Pancreas (tissue), 10 donors: Measurements from ENCODE around the gene BIRC2. TPM values are rescaled to one million over a fixed set of nuclear protein-coding genes. Genes with fewer than 3 reads are reported as not detected.

ENCODE experiments used
- ATAC-seq, 4 donors: fragments of 200-7000 bp; cut with Tn5 transposase; one replicate each; pipeline versions ENCODE4 v1.8.0 to v1.9.1; 2020; ENCODE audit warnings: mild to moderate bottlenecking in 4 of 4, moderate library complexity in 4 of 4
- DNase-seq, 6 donors: peaks; one replicate each; pipeline ENCODE4 v3.0.0-alpha.2; 2020
- FAIRE-seq: peaks from 2 replicates; lab custom pipeline; 2012; peaks lifted over from hg19 to GRCh38; lab: Jason Lieb, UNC
- H3K27ac ChIP-seq, 4 donors: fragments of 200-600 bp; sonication (generic); 1 replicate in 3 of 4; 2 replicates in 1 of 4; pipeline versions ENCODE4 v1.5.0 to v1.8.0; 2020
- H3K27me3 ChIP-seq, 4 donors: fragments of 200-600 bp; one replicate each; pipeline ENCODE4 v1.8.0; 2021
- H3K36me3 ChIP-seq, 3 donors: fragments of 200-600 bp; sonication (generic) in 1 of 3; one replicate each; pipeline versions ENCODE4 v1.5.0 to v1.8.0; 2020 to 2021
- H3K4me1 ChIP-seq, 3 donors: fragments of 200-600 bp; one replicate each; pipeline ENCODE4 v1.8.0; 2021
- H3K4me3 ChIP-seq, 4 donors: fragments of 200-600 bp; sonication (generic) in 2 of 4; one replicate each; pipeline versions ENCODE4 v1.5.0 to v1.8.0; 2020 to 2021
- H3K9me3 ChIP-seq, 4 donors: fragments of 200-600 bp; one replicate each; pipeline ENCODE4 v1.8.0; 2021
- WGBS, 2 donors: extraction: QIAGEN DNeasy Blood & Tissue Kit; methylation state at CpG; one replicate each; pipeline ENCODE4 v1.1.7; 2013; 5-methylcytosine and 5-hydroxymethylcytosine counted together
- intact Hi-C, 3 donors: fragments of 100-400 bp; cut with DNase I; formaldehyde crosslinking; loops; one replicate each; pipeline versions ENCODE4 v1.11.1 to v1.14.2; 2022
- polyA plus RNA-seq, 2 donors: library from polyadenylated mRNA; stranded (reverse); fragments of 200-250 nt; gene quantifications; one replicate each; pipeline ENCODE4 v1.2.3, GENCODE V29; 2013
- total RNA-seq, 6 donors: library from RNA; stranded (reverse); fragmentation: NEBNext Ultra II Directional in 4 of 6; extraction: Animal tissue kit (Norgen Biotek cat#: 25700) in 4 of 6; gene quantifications; one replicate each; pipeline versions ENCODE4 v1.2.1 to v1.2.4, GENCODE V29; 2021 to 2023
- TF ChIP-seq, protein P1 (sequence below), 4 donors: fragments of 200-600 bp; sonication (generic) in 3 of 4; IDR thresholded peaks; one replicate each; pipeline versions ENCODE4 v1.5.0 to v1.8.0; 2021; ENCODE audit warnings: antibody characterized with exemption in 4 of 4
- donor health status: healthy with polysubstance abuse.
- donor health status: DM: no; HTN: no; CAD: no; lungs with moderate emphysema.
- donor health status: DM: no; HTN: no; CAD: no.
- donor health status: control.
- donor health status: control.
- donor health status: Bipolar disorder and iron deficiency.
- donor health status: DM: yes; HTN: yes; CAD: no.
- donor health status: DM: no; HTN: no; CAD: no.
- donor health status: DM: no; HTN: no; CAD: no.
- donor health status: DM: yes; HTN: yes; CAD: no.

The BIRC2 gene
- total and polyA plus RNA-seq, 8 donors, result 20.2 to 39.1 (median 23.4) TPM

DNA sequence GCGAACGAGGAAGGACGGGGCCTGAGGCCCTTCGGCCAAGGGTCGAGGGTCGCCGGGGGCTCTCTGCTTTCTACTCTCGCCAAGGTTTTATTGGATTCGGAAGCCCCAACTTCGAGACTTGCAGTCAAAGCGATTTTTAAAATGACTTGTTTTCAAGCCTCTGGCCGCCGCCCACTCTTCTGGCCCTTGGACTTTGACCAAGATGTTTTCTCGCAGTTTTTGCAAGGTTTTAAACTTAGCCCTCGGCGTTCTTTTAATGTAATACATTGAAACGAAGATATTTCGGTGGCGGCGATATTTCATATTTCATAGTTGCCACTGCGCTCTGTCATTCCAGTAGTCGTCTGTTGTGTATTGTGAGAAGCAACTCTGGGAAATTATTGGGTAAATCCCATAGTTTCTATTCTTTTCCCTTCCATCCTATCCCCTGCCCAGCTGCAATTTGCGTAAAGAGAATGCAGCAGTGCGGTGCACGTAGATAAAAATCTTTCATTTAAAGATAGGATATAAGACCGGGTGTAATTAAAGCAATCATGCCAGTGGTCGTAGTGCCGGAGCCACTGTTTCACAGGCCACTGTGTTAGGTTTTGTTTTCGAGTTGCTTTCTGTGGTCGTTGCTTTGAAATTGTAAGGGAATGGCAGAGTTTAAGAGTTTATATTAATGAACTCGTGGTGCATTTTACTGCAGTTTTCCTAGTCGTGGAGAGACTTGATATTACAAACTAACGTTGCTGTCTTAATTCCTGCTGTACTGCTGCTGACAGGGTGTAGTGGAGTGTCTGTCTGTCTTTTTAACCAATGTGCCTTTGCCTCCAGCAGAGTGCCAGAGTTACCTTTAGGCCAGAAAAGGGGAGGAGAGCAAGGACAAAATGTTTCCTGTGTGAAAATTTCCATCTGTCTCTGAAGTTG, 702 bp downstream of the BIRC2 start:
- TF ChIP-seq, protein P1, sequence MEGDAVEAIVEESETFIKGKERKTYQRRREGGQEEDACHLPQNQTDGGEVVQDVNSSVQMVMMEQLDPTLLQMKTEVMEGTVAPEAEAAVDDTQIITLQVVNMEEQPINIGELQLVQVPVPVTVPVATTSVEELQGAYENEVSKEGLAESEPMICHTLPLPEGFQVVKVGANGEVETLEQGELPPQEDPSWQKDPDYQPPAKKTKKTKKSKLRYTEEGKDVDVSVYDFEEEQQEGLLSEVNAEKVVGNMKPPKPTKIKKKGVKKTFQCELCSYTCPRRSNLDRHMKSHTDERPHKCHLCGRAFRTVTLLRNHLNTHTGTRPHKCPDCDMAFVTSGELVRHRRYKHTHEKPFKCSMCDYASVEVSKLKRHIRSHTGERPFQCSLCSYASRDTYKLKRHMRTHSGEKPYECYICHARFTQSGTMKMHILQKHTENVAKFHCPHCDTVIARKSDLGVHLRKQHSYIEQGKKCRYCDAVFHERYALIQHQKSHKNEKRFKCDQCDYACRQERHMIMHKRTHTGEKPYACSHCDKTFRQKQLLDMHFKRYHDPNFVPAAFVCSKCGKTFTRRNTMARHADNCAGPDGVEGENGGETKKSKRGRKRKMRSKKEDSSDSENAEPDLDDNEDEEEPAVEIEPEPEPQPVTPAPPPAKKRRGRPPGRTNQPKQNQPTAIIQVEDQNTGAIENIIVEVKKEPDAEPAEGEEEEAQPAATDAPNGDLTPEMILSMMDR (IDR thresholded peaks at IDR 0.05), result no peak
- H3K9me3 ChIP-seq, result no peaks in the 10 kb centered on the region
- WGBS, 2 donors, result 0% methylated on average over 33 of the region's 33 CpGs
- H3K27ac ChIP-seq, result peak overlapping the region; percentile 94 to 99 (median 96)
- no peaks in the 10 kb centered on the region for H3K27me3 ChIP-seq
- peaks cover 15 to 32% (median 21%) of the 10 kb centered on the region in 3 donors for H3K4me1 ChIP-seq
- intact Hi-C loops, result no loop called here
- DNase-seq (peak in 3 of 6 donors; percentile 22 to 41 (median 34)), ATAC-seq (peak; percentile 54 to 69 (median 59)), FAIRE-seq (no peak)
- peak overlapping the region; percentile 45 to 80 (median 70) for H3K4me3 ChIP-seq
- H3K36me3 ChIP-seq, result peaks cover 0 to 3% (median 0%) of the 10 kb centered on the region in 3 donors

DNA sequence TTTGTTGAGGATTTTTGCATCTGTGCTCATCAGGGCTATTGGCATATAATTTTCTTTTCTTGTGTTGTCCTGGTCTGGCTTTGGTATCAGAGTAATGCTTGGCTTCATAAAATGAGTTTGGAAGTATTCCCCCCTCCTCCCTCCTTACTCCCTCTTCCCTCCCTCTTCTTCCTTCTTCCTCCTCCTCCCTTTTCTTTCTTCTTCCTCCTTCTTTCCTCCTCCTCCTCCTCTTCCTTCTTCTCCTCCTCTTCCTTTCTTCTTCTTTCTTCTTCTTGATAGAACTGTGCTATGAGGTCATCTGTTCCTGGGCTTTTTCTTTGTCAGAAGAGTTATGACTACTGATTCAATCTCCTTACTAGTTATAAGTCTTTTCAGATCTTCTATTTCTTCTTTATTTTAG, 10.1 kb downstream of the BIRC2 start:
- H3K9me3 ChIP-seq, result no peaks in the 10 kb centered on the region
- peaks cover 0 to 8% (median 0%) of the 10 kb centered on the region in 3 donors for H3K4me1 ChIP-seq
- DNase-seq (no peak), ATAC-seq (no peak), FAIRE-seq (no peak)
- TF ChIP-seq, protein P1 (IDR thresholded peaks at IDR 0.05), result no peak
- H3K36me3 ChIP-seq, result peaks cover 0 to 9% (median 5%) of the 10 kb centered on the region in 3 donors
- H3K27ac ChIP-seq, result no peak overlapping the region
- no peaks in the 10 kb centered on the region for H3K27me3 ChIP-seq
- intact Hi-C loops, result no loop called here
- H3K4me3 ChIP-seq, result no peak overlapping the region

DNA sequence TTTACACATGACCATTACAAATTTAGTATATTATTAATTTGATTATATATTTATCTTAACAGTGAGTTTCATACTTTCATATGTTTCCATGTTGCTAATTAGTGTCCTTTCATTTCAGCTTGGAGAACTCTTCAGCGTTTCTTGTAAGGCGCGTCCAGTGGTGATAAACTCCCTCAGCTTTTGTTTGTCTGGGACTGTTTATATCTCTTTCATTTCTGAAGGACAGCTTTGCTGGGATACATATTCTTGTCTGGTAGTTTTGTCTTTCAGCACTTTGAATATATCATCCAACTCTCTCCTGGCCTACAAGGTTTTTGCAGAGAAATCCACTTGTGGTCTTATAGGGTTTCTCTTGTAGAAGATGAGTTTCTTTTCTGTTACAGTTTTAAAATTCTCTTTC, 12.4 kb downstream of the BIRC2 start:
- WGBS, 2 donors, result 79 to 93% methylated on average over 3 of the region's 3 CpGs
- ATAC-seq, result no peak
- DNase-seq, result no peak
- TF ChIP-seq, protein P1 (IDR thresholded peaks at IDR 0.05), result no peak
- Histone ChIP-seq H3K4me1 (peaks cover 0 to 8% (median 0%) of the 10 kb centered on the region in 3 donors), H3K27me3 (no peaks in the 10 kb centered on the region), H3K9me3 (no peaks in the 10 kb centered on the region), H3K36me3 (peaks cover 0 to 20% (median 15%) of the 10 kb centered on the region in 3 donors), H3K27ac (no peak overlapping the region), H3K4me3 (no peak overlapping the region)
- intact Hi-C loops, result no loop called here
- FAIRE-seq, result no peak

DNA sequence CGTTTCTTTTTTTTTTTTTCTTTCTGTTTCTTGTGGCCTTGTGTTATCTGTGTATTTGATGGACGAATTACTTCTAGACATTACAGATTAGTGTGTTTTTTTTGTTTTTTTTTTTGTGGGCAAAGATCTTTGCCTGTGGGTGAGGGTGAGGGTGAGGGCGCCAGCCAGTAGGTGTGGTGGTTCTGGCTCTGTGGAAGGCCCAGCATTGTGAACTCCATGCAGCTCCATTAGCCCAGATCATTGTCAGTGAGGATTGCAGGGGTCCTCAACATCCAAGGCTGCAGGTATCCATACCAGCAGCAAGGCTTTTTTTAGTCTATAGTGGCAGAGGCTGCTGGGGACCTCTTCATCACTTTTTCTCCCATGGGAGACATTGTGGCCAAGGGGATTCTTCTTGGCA, 13.7 kb downstream of the BIRC2 start:
- no peak overlapping the region for H3K27ac ChIP-seq
- H3K9me3 ChIP-seq, result no peaks in the 10 kb centered on the region
- peaks cover 0 to 31% (median 15%) of the 10 kb centered on the region in 3 donors for H3K36me3 ChIP-seq
- TF ChIP-seq, protein P1 (IDR thresholded peaks at IDR 0.05), result no peak
- FAIRE-seq (no peak), DNase-seq (no peak), ATAC-seq (no peak)
- H3K27me3 ChIP-seq, result no peaks in the 10 kb centered on the region
- WGBS, 2 donors, result 61 to 62% methylated on average over 3 of the region's 3 CpGs
- H3K4me1 ChIP-seq, result peaks cover 0 to 8% (median 0%) of the 10 kb centered on the region in 3 donors
- intact Hi-C loops, result loop anchor here in 1 of 3 donors (10.0 kb wide), 1 partner anchor 134 kb away; no protein-coding TSS in a partner anchor
- no peak overlapping the region for H3K4me3 ChIP-seq
